Right hindlimb (tissue), 1 donor: ENCODE measurements around the gene CHST15.

ENCODE experiments used
- DNase-seq: peaks from one replicate; pipeline ENCODE4 v3.0.0-alpha.2; 2018

CHST15 gene

GRCh38 chr10:124027031-124027611, 66.3 kb downstream of the CHST15 start:
- DNase-seq = peak; percentile 78

- DNase-seq = no peak
Measured at GRCh38 chr10:124026589-124026939, 66.8 kb downstream of the CHST15 start.

GRCh38 chr10:124025660-124026588, 67.5 kb downstream of the CHST15 start:
- DNase-seq = no peak

GRCh38 chr10:124025152-124025551, 68.2 kb downstream of the CHST15 start:
- no peak for DNase-seq

GRCh38 chr10:124022066-124022465, 71.3 kb downstream of the CHST15 start:
- DNase-seq = no peak

- peak; percentile 52 for DNase-seq
Measured at GRCh38 chr10:124020981-124021815, 72.2 kb downstream of the CHST15 start.

- no peak for DNase-seq
Measured at GRCh38 chr10:124019886-124020797, 73.3 kb downstream of the CHST15 start.

- no peak for DNase-seq
Measured at GRCh38 chr10:124018886-124019525, 74.4 kb downstream of the CHST15 start.

GRCh38 chr10:124017729-124018128, 75.7 kb downstream of the CHST15 start:
- DNase-seq = no peak

GRCh38 chr10:124016804-124017375, 76.5 kb downstream of the CHST15 start:
- no peak for DNase-seq

GRCh38 chr10:124015991-124016390, 77.4 kb downstream of the CHST15 start:
- DNase-seq = no peak

GRCh38 chr10:124014416-124015154, 78.8 kb downstream of the CHST15 start:
- DNase-seq = no peak

GRCh38 chr10:124013916-124014315, 79.5 kb downstream of the CHST15 start:
- DNase-seq = no peak

GRCh38 chr10:124012991-124013390, 80.4 kb downstream of the CHST15 start:
- DNase-seq = no peak

GRCh38 chr10:124012583-124012982, 80.8 kb downstream of the CHST15 start:
- DNase-seq = no peak

- no peak for DNase-seq
Measured at GRCh38 chr10:124012066-124012465, 81.3 kb downstream of the CHST15 start.

GRCh38 chr10:124011464-124011863, 81.9 kb downstream of the CHST15 start:
- no peak for DNase-seq

GRCh38 chr10:124010563-124011131, 82.8 kb downstream of the CHST15 start:
- DNase-seq = peak; percentile 71

- DNase-seq = no peak
Measured at GRCh38 chr10:124010024-124010423, 83.4 kb downstream of the CHST15 start.
